ENCODE data around the gene CEP152.

Gene CEP152

GRCh38 chr15:48710952-48711495 lies 99.8 kb downstream of the CEP152 start:
- no peak for DNase-seq (ENCODE audit: low read depth in 2 of 2)

GRCh38 chr15:48708641-48709040 lies 102.2 kb downstream of the CEP152 start:
- DNase-seq (ENCODE audit: low read depth in 2 of 2): no peak

GRCh38 chr15:48705381-48705780 lies 105.5 kb downstream of the CEP152 start:
- DNase-seq (ENCODE audit: low read depth in 2 of 2): no peak

- DNase-seq (ENCODE audit: low read depth in 2 of 2): no peak
These were observed 107.3 kb downstream of the CEP152 start for GRCh38 chr15:48703544-48703943.

- no peak for DNase-seq (ENCODE audit: low read depth in 2 of 2)
These were observed 108.2 kb downstream of the CEP152 start for GRCh38 chr15:48702569-48703236.

GRCh38 chr15:48696627-48697312 lies 114.1 kb downstream of the CEP152 start:
- DNase-seq (ENCODE audit: low read depth in 2 of 2): no peak

GRCh38 chr15:48695827-48696573 lies 114.9 kb downstream of the CEP152 start:
- DNase-seq (ENCODE audit: low read depth in 2 of 2): no peak

GRCh38 chr15:48695088-48695826 lies 115.6 kb downstream of the CEP152 start:
- DNase-seq (ENCODE audit: low read depth in 2 of 2): no peak

GRCh38 chr15:48693484-48693883 lies 117.4 kb downstream of the CEP152 start:
- no peak for DNase-seq (ENCODE audit: low read depth in 2 of 2)

- no peak for DNase-seq (ENCODE audit: low read depth in 2 of 2)
These were observed 122.4 kb downstream of the CEP152 start for GRCh38 chr15:48688493-48688892.
